ENCODE measurements around the gene MUTYH.
"Not testable (repeated sequence)": the region's sequence is repeated elsewhere in the genome, so short reads cannot be mapped to it uniquely, and the experiment has no call there.

MUTYH gene

GRCh38 chr1:45339789-45340558 lies at the start of gene MUTYH, which contains the start of gene TOE1:
MUTYH (minus strand) TSS chr1:45340440; CDS start chr1:45334505, 5,935 bp downstream.
TOE1 (plus strand) TSS chr1:45340170; CDS start chr1:45340253, 83 bp downstream.
- peak; percentile 74 to 80 for DNase-seq (ENCODE audit: low read depth in 2 of 2)

DNA sequence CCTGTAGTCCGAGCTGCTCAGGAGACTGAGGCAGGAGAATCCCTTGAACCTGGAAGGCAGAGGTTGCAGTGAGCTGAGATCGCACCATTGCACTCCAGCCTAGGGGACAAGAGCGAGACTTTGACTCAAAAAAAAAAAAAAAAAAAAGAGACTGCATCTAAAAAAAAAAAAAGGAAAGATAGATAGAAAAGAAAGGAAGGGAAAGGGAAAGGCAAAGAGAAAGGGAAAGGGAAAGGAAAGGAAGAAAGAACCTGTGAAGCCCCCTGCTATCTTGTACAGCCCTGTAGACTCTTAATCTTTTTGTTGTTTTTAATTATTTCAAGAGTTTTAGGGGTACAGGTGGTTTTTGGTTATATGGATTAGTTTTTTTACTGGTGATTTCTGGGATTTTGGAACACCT lies 46.0 kb upstream of the MUTYH start:
- no peak for DNase-seq (ENCODE audit: low read depth in 2 of 2)

DNA sequence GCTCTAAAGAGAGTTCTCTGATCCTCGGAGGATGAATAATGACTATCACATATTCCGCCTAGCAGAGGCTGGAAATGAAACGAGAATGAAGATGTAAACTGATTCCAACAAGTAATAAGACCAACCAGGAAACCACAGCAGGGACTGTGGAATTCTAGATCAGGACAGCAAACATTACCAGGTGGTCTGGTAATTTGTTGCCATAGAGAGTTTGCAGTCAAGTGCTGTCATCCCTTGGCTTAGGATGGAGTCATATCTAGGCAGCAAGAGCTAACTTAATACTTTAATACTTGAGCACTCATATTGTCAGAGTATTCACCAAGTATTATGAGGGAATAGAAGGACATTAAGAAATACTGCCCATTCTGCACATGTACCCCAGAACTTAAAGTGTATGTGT lies 45.1 kb upstream of the MUTYH start:
- DNase-seq (ENCODE audit: low read depth in 2 of 2) = no peak

GRCh38 chr1:45384213-45384612 lies 44.0 kb upstream of the MUTYH start:
- DNase-seq (ENCODE audit: low read depth in 2 of 2) = not testable (repeated sequence)

DNA sequence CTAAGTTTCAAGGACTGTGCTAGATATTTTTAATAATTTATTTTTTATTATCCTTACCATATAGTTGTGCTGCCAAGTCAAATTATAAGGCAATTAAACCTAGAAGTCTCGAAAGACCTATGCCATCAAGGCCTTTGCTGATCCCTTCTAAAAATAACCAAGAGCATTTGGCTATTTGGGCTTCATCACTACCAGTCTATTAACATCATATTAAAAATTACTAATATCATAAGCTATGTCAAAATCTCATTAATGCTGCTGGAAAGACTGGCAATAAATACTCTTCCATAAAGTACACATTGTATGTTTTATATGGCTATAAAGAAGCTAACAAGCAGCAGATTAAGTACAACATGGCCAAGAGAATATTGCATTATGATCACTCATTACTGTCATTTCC lies 43.0 kb upstream of the MUTYH start:
- no peak for DNase-seq (ENCODE audit: low read depth in 2 of 2)

DNA sequence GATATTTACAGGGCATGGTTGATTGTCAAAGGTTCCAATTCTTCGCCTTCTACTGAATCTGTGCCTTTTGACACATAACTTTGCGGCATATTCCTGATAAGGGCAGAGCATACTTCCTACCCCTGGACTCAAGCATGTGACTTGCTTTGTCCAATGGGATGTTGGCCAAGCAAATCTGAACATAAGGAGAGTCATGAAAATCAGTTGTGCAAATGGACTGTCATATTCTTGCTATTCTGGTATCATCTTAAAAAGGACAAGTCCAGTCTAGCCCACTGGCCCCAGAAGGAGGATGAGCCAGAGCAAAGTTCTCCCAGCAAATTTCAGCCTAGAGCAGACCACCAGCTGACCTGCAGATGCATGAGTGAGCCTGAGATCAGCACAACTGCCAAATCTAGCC lies 41.0 kb upstream of the MUTYH start:
- no peak for DNase-seq (ENCODE audit: low read depth in 2 of 2)

DNA sequence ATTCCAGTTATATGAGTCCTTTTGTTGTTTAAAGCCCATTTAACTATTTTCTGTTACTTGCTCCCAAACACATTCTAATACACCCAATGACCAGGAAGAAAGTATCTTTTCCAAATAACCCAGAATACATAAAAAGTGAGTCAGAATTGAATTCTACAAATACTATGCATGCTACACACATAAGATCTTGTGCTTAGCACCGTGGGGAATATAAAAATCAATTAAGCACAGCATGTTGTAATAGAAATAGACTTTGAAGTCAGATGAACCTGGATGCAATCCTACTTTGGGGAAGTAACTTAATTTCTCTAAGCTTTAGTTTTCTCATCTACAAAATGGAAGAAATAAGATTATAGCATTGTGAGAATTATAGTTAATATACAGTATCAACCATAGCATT lies 40.5 kb upstream of the MUTYH start:
- no peak for DNase-seq (ENCODE audit: low read depth in 2 of 2)

GRCh38 chr1:45380125-45380524 lies 39.9 kb upstream of the MUTYH start:
- DNase-seq (ENCODE audit: low read depth in 2 of 2) = no peak

- DNase-seq (ENCODE audit: low read depth in 2 of 2) = no peak
These were observed 39.3 kb upstream of the MUTYH start for GRCh38 chr1:45379524-45379923.

- DNase-seq (ENCODE audit: low read depth in 2 of 2) = no peak
These were observed 37.9 kb upstream of the MUTYH start for GRCh38 chr1:45378184-45378583.

DNA sequence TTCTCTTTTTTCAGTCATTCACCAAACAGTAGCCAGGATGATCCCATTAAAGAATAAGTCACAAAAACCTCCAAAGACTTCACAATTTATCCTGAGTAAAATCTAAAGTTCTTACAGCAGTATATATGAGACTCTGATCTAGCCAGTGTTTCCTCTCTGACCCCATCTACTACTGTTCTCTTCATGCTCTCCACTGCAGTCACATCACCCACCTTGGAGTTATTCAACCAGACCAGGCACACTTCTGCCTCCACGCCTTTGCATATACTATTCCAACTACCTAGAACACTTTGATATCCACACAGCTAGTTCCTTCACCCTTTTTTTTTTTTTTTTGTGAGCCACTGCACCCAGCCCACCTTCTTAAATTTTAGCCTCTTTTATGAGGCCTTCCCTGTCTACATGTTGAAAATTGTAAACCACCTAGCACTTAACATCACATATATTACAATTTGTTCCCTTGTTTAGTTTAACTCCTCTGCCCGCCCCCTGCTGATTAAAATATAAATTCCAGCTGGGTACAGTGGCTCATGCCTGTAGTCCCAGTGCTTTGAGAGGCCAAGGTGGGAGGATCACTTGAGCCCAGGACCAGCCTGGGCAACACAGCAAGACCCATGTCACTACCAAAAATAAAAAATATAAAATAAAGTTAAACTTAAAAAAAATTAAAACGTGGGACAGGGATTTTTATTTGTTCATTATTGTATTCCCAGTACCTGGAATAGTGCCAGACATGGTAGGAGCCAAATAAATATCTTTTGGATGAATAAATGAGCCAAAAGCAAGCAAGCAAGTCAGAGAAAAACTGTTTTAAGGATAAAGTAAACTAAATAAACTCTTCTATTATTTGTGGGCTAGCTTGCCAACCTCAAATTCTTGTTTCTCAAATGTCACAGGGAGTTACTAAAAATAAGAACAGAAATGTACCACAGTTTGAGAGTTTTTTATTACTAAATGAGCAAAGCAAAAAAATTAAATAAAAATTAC lies 35.2 kb upstream of the MUTYH start:
- no peak for DNase-seq (ENCODE audit: low read depth in 2 of 2)

DNA sequence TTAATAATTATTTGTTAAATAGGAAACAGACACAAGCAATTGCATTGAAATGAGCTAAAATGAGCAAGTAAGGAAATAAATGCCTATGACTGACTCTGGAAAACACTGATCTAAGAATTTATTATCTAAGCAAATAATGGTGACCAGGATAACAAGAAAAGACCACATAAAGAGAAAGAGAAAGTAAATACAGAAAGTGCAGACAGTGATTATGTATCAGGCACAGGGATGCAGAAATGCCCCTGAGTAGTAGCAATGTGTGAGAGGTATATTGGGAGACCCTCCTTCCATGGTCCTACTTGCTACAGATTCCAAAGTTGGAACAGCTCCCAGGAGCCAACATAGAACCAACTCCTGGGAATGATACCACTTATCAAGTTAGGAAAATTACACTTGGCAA lies 33.3 kb upstream of the MUTYH start:
- no peak for DNase-seq (ENCODE audit: low read depth in 2 of 2)

DNA sequence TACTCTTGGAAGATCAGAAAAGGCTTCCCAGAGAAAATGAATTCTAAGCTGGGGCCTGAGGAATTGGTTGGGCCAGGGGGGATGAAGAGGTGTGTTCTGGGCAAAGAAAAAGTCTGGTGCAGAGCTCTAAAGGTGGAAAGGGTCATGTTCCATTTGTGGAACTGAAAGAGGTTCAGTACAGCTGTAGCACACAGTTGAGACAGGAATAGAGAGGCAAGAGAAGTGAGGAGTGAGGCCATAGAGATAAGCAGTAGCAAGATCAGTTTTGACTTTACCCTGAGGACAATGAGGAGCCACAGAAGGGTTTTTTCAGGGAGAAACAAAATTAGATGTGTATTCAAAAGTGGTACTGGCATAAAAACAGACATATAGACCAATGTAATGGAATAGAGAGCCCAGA lies 30.3 kb upstream of the MUTYH start:
- DNase-seq (ENCODE audit: low read depth in 2 of 2) = no peak

DNA sequence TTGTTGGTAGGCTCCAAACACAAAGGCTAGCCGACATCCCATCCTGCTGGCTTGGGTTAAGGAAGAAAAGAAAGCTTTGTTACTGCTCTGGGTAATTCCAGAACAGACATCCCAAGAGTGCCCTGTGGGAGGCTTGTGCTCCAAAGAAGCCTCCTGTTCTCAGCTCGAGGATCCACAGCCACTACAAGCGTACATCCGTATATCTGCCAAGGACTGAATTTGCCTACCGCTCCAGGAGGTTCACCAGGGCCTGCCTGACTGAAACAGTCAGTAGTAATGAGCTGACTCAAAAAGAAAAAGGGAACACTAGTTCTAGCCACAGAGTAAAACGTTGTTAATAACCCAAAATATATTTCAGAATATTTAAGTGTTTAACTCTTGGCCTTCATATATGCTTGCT lies 24.8 kb upstream of the MUTYH start:
- DNase-seq (ENCODE audit: low read depth in 2 of 2) = no peak

GRCh38 chr1:45364294-45364693 lies 24.1 kb upstream of the MUTYH start:
- DNase-seq (ENCODE audit: low read depth in 2 of 2) = no peak

DNA sequence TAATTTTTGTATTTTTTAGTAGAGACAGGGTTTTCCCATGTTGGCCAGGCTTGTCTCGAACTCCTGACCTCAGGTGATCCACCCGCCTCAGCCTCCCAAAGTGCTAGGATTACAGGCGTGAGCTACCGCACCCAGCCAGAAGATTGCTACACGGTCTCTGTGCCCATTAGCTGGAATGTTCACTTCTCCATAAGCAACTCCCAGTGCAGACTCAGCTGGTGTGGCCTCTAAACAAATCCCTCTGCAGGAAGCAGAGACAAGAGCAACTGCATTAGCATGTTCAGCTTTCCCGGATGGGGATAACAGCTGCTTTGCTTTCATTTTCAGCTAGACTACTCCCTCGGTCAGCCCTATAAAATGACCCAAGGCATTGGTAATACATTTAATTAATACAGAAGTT lies 20.7 kb upstream of the MUTYH start:
- not testable (repeated sequence) for DNase-seq (ENCODE audit: low read depth in 2 of 2)

- DNase-seq (ENCODE audit: low read depth in 2 of 2) = no peak
These were observed 19.8 kb upstream of the MUTYH start for GRCh38 chr1:45359882-45360513.

DNA sequence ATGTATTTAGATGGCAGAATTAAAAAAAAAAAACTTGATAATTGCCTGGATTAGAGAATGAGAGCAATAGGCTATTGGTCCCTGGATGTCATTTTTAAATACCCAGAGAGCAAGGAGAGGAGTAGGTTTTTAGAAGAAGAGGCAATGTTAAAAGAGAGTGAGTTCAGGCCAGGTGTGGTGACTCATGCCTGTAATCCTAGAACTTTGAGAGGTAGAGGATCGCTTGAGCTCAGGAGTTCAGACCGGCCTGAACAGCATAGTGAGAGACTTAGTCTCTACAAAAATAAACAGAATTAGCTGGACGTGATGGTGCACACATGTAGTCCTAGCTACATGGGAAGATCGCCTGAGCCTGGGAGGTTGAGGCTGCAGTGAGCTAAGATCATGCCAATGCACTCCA lies 15.9 kb upstream of the MUTYH start:
- no peak for DNase-seq (ENCODE audit: low read depth in 2 of 2)

DNA sequence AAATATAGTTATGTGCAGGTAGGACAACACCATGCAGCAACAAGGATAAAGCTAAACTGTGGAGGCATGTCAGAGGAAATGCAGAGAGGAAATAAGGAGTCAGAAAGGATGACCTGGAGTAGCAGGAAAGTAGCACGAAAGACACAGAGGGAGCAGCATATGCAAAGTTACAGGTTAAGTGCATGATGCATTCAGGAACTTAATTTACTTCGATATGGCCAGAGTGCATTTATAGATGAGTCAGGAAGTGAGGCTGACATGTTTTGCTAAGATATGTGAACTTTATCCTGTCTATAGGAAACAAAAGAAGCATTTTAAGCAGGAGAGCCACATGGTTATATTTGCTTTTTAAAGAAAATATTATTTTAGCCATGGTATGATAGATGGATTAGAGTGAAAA lies 15.4 kb upstream of the MUTYH start:
- no peak for DNase-seq (ENCODE audit: low read depth in 2 of 2)

DNA sequence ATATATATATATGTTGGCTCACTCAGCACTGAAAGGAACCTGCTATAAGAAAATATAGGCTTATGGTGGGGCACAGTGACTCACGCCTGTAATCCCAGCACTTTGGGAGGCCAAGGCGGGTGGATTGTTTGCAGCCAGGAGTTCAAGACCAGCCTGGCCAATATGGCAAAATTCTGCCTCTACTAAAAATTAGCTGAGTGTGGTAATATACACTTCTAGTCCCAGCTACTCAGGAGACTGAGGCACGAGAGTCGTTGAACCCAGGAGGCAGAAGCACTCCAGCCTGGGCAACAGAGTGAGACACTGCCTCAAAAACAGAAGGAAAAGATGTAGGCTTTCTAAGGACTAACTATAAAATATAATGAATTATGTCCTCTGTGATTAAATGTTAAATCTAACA lies 14.6 kb upstream of the MUTYH start:
- no peak for DNase-seq (ENCODE audit: low read depth in 2 of 2)

DNA sequence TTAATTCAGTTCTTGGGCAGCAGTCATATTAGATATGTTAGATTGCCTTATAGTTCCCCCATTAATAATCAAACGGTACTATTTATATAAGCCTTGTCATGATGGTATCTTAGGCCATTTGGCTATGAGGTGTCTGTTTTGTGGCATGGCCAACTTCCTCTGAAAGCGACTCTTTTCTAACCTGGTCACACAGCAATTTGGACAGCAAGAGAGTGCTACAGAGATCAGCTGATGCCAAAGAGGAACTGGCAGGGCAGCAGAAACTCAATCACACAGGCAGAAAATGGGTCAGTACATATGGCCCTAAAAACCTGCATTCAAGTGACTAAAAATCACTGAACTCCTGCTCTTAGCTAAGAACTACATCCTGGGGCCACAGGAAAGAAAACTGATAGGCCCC lies 13.4 kb upstream of the MUTYH start:
- no peak for DNase-seq (ENCODE audit: low read depth in 2 of 2)

DNA sequence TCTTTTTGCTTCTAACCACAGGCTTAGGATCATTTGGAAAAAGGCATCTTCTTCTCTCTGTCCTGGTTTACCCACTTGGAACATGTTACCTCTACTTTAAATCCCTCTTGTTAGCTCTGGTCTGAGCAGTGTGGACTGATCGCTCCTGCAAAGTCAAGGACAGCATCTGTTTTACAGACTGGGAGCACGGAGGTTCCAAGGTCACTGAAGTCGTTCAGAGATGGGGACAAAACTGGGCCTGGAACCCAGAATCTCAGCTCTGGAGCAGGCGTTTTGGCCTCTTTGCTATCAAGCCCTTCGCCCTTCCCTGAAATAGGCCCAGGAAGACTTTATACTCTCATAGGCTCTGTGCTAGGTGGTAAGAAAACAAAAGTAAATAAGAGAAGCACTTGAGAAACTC lies 11.3 kb upstream of the MUTYH start:
- DNase-seq (ENCODE audit: low read depth in 2 of 2) = no peak

Measured in stimulated activated CD8-positive, alpha-beta memory T cell treated with anti-CD3 and anti-CD28 coated beads, Interleukin-2, amount 100 ng/mL, for 1 hour (primary cell).